ENCODE measurements around the gene CPLANE2. TPM values are rescaled to one million over a fixed set of nuclear protein-coding genes. Genes with fewer than 3 reads are reported as not detected.
"Not testable (repeated sequence)": the region's sequence is repeated elsewhere in the genome, so short reads cannot be mapped to it uniquely, and the experiment has no call there.

Gene CPLANE2
- total RNA-seq, 1 donor from 2014 or later: 6.1 TPM

GRCh38 chr1:16249596-16250241 lies 12.7 kb upstream of the CPLANE2 start:
- intact Hi-C loops (cut with micrococcal nuclease): no loop called here

- intact Hi-C loops (cut with micrococcal nuclease): no loop called here
Measured at GRCh38 chr1:16248603-16249516, 11.9 kb upstream of the CPLANE2 start.

- intact Hi-C loops (cut with micrococcal nuclease): no loop called here
Measured at GRCh38 chr1:16248007-16248436, 11.0 kb upstream of the CPLANE2 start.

- intact Hi-C loops (cut with micrococcal nuclease): no loop called here
Measured at GRCh38 chr1:16247441-16247840, 10.5 kb upstream of the CPLANE2 start.

- intact Hi-C loops (cut with micrococcal nuclease): no loop called here
Measured at GRCh38 chr1:16246961-16247360, 10.0 kb upstream of the CPLANE2 start.

- intact Hi-C loops (cut with micrococcal nuclease): not testable (repeated sequence)
Measured at GRCh38 chr1:16246239-16246638, 9.3 kb upstream of the CPLANE2 start.

- intact Hi-C loops (cut with micrococcal nuclease): loop anchor here (2.0 kb wide), 1 partner anchor 121 kb away; the partner anchor contains the start of gene SZRD1
Measured at GRCh38 chr1:16245476-16246196, 8.7 kb upstream of the CPLANE2 start.

- intact Hi-C loops (cut with micrococcal nuclease): loop anchor here (1.0 to 2.0 kb wide), 7 partner anchors 27 to 429 kb away; partner anchors contain the start of gene SZRD1
Measured at GRCh38 chr1:16244650-16245285, 7.8 kb upstream of the CPLANE2 start.

GRCh38 chr1:16243936-16244649 lies 7.1 kb upstream of the CPLANE2 start:
- intact Hi-C loops (cut with micrococcal nuclease): loop anchor here (1.0 to 2.0 kb wide), 7 partner anchors 27 to 429 kb away; partner anchors contain the start of gene SZRD1

GRCh38 chr1:16243215-16243610 lies 6.2 kb upstream of the CPLANE2 start:
- intact Hi-C loops (cut with micrococcal nuclease): no loop called here

- intact Hi-C loops (cut with micrococcal nuclease): no loop called here
Measured at GRCh38 chr1:16242556-16243214, 5.7 kb upstream of the CPLANE2 start.

- intact Hi-C loops (cut with micrococcal nuclease): no loop called here
Measured at GRCh38 chr1:16241221-16241708, 4.3 kb upstream of the CPLANE2 start.

GRCh38 chr1:16239972-16240491 lies 3.0 kb upstream of the CPLANE2 start:
- intact Hi-C loops (cut with micrococcal nuclease): no loop called here

- intact Hi-C loops (cut with micrococcal nuclease): loop anchor here (1.0 to 2.0 kb wide), 7 partner anchors 31 to 711 kb away; partner anchors contain the start of genes DNAJC16, FBXO42, SPEN and SZRD1
Measured at GRCh38 chr1:16237343-16237830, 404 bp upstream of the CPLANE2 start.

GRCh38 chr1:16235944-16236510 lies 956 bp downstream of the CPLANE2 start:
- intact Hi-C loops (cut with micrococcal nuclease): loop anchor here (1.0 to 2.0 kb wide), 3 partner anchors 19 to 709 kb away; partner anchors contain the start of gene DNAJC16

GRCh38 chr1:16235347-16235746 lies 1.6 kb downstream of the CPLANE2 start:
- intact Hi-C loops (cut with micrococcal nuclease): no loop called here

- intact Hi-C loops (cut with micrococcal nuclease): no loop called here
Measured at GRCh38 chr1:16233431-16233830, 3.6 kb downstream of the CPLANE2 start.

GRCh38 chr1:16232316-16232710 lies 4.7 kb downstream of the CPLANE2 start:
- intact Hi-C loops (cut with micrococcal nuclease): no loop called here
